GM12878 (cell line): ENCODE data around the gene SLC39A8. TPM values are rescaled to one million over a fixed set of nuclear protein-coding genes. Genes with fewer than 3 reads are reported as not detected.

Experiments used
- CTCF ChIP-seq, 3 experiments: IDR thresholded peaks in 2 of 3; conservative IDR thresholded peaks in 1 of 3; 2 replicates each; pipeline ENCODE4 v1.5.1; 2011; ENCODE audit warnings: low read depth in 3 of 3, low read length in 3 of 3, mild to moderate bottlenecking in 3 of 3, control low read depth in 2 of 3, moderate library complexity in 2 of 3, inconsistent platforms in 1 of 3, mixed read lengths in 1 of 3; ENCODE audit not compliant: control insufficient read depth in 2 of 3, insufficient read depth in 1 of 3; ENCODE audit errors: extremely low read depth in 1 of 3
- MEF2A ChIP-seq: IDR thresholded peaks from 2 replicates; pipeline ENCODE4 v1.6.1; 2011; ENCODE audit warnings: low read depth, mild to moderate bottlenecking, low read length, moderate library complexity; ENCODE audit not compliant: insufficient read depth
- polyA plus RNA-seq, 11 experiments: library from polyadenylated mRNA; depleted of rRNA in 4 of 11; unstranded in 6 of 11; stranded (reverse) in 5 of 11; fragments of >200 nt; fragmentation: Nextera tagmentation in 4 of 11; fragmentation: Illumina TruSeq in 1 of 11; extraction: Ambion mirVana in 4 of 11; extraction: Trizol in 1 of 11; gene quantifications; 1 replicate in 1 of 11; 2 replicates in 10 of 11; pipeline versions ENCODE4 v1.2.1 to v1.2.3, GENCODE V29; 2011 to 2016; ENCODE audit warnings: inconsistent platforms in 2 of 11, missing spikeins in 2 of 11, low read depth in 1 of 11
- total RNA-seq, 4 experiments: library from RNA; depleted of rRNA in 3 of 4; stranded (reverse); fragments of >200 nt in 3 of 4; fragmentation: Illumina TruSeq in 1 of 4; extraction: Trizol in 1 of 4; gene quantifications; 2 replicates each; pipeline versions ENCODE4 v1.2.1 to v1.2.3, GENCODE V29; 2013 to 2021
- TF ChIP-seq, protein P1 (sequence below): IDR thresholded peaks from 2 replicates; pipeline ENCODE4 v1.6.1; 2012; ENCODE audit warnings: improper control_type of control experiment, low read depth, low read length; ENCODE audit not compliant: insufficient replicate concordance

SLC39A8 gene
- total and polyA plus RNA-seq, 10 of the 15 experiments (the other 5 are each of a cell fraction or from before 2014, with no cell fraction given) = 7.9 to 47.8 (median 32.8) TPM

GRCh38 chr4:102322736-102323135, 22.5 kb downstream of the SLC39A8 start (continued):
- TF ChIP-seq CTCF (IDR thresholded peaks at IDR 0.05 in 2 of 3, conservative IDR thresholded peaks at IDR 0.05 in 1 of 3; ENCODE audit: control insufficient read depth in 2 of 3, extremely low read depth in 1 of 3, insufficient read depth in 1 of 3, low read depth in 3 of 3, low read length in 3 of 3) (no peak), MEF2A (no peak)
- TF ChIP-seq, protein P1, sequence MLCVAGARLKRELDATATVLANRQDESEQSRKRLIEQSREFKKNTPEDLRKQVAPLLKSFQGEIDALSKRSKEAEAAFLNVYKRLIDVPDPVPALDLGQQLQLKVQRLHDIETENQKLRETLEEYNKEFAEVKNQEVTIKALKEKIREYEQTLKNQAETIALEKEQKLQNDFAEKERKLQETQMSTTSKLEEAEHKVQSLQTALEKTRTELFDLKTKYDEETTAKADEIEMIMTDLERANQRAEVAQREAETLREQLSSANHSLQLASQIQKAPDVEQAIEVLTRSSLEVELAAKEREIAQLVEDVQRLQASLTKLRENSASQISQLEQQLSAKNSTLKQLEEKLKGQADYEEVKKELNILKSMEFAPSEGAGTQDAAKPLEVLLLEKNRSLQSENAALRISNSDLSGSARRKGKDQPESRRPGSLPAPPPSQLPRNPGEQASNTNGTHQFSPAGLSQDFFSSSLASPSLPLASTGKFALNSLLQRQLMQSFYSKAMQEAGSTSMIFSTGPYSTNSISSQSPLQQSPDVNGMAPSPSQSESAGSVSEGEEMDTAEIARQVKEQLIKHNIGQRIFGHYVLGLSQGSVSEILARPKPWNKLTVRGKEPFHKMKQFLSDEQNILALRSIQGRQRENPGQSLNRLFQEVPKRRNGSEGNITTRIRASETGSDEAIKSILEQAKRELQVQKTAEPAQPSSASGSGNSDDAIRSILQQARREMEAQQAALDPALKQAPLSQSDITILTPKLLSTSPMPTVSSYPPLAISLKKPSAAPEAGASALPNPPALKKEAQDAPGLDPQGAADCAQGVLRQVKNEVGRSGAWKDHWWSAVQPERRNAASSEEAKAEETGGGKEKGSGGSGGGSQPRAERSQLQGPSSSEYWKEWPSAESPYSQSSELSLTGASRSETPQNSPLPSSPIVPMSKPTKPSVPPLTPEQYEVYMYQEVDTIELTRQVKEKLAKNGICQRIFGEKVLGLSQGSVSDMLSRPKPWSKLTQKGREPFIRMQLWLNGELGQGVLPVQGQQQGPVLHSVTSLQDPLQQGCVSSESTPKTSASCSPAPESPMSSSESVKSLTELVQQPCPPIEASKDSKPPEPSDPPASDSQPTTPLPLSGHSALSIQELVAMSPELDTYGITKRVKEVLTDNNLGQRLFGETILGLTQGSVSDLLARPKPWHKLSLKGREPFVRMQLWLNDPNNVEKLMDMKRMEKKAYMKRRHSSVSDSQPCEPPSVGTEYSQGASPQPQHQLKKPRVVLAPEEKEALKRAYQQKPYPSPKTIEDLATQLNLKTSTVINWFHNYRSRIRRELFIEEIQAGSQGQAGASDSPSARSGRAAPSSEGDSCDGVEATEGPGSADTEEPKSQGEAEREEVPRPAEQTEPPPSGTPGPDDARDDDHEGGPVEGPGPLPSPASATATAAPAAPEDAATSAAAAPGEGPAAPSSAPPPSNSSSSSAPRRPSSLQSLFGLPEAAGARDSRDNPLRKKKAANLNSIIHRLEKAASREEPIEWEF = no peak
